BLaER1 (cell line): ENCODE measurements around the gene CAPS.

ENCODE experiments used
- H3K27ac ChIP-seq: shearing (Covaris generic); formaldehyde crosslinking; 2 replicates; pipeline ENCODE4 v1.8.1; 2022
- H3K27me3 ChIP-seq: shearing (Covaris generic); formaldehyde crosslinking; 2 replicates; pipeline ENCODE4 v1.8.1; 2022
- H3K36me3 ChIP-seq: shearing (Covaris generic); formaldehyde crosslinking; 2 replicates; pipeline ENCODE4 v1.8.1; 2022
- H3K4me1 ChIP-seq: shearing (Covaris generic); formaldehyde crosslinking; 2 replicates; pipeline ENCODE4 v1.8.1; 2022
- H3K4me2 ChIP-seq: shearing (Covaris generic); formaldehyde crosslinking; 2 replicates; pipeline ENCODE4 v1.8.1; 2022
- H3K4me3 ChIP-seq: shearing (Covaris generic); formaldehyde crosslinking; 2 replicates; pipeline ENCODE4 v1.8.1; 2022
- H3K9ac ChIP-seq: shearing (Covaris generic); formaldehyde crosslinking; 2 replicates; pipeline ENCODE4 v1.8.1; 2022
- H3K9me3 ChIP-seq: shearing (Covaris generic); formaldehyde crosslinking; 2 replicates; pipeline ENCODE4 v1.8.1; 2022
- H4K20me1 ChIP-seq: shearing (Covaris generic); formaldehyde crosslinking; 2 replicates; pipeline ENCODE4 v1.8.1; 2022
- Cebpa-rat ChIP-seq: shearing (Covaris generic); IDR thresholded peaks from 2 replicates; pipeline ENCODE4 v1.8.1; 2022

Gene CAPS

GRCh38 chr19:5953680-5954213 lies 39.7 kb downstream of the CAPS start:
- H3K4me3 ChIP-seq = no peak overlapping the region
- TF ChIP-seq Cebpa-rat = no peak
- peaks cover 97% of the 10 kb centered on the region for H3K4me1 ChIP-seq
- H3K27me3 ChIP-seq = no peaks in the 10 kb centered on the region
- no peaks in the 10 kb centered on the region for H3K9me3 ChIP-seq
- no peak overlapping the region for H3K9ac ChIP-seq
- H4K20me1 ChIP-seq = peaks cover 100% of the 10 kb centered on the region
- H3K27ac ChIP-seq = 0 out of 2 replicates have a peak overlapping the region, but pooled peaks have one; percentile 39
- H3K4me2 ChIP-seq = peak overlapping the region; percentile 92
- peaks cover 30% of the 10 kb centered on the region for H3K36me3 ChIP-seq

DNA sequence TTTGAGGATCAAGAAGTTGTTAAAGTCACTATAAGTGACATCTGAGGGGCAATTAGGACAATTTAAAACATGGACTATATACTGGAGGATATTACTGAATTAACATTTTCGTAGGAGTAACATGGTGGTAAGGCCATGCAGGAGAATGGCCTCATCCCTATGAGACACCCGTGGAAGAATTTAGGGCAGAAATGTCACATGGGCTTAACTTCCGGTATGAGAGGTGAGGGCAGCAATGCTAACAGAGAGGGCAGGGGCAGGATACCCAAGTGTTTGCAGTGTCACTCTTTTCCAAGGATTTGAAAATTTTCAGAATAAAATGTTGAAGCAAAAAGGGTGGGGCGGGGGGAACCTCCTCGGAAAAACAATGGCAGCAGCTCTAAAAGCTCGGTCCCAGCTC lies 40.2 kb downstream of the CAPS start:
- H3K4me1 ChIP-seq = peaks cover 97% of the 10 kb centered on the region
- no peaks in the 10 kb centered on the region for H3K9me3 ChIP-seq
- TF ChIP-seq Cebpa-rat = no peak
- H4K20me1 ChIP-seq = peaks cover 100% of the 10 kb centered on the region
- H3K36me3 ChIP-seq = peaks cover 35% of the 10 kb centered on the region
- H3K4me3 ChIP-seq = no peak overlapping the region
- peak overlapping the region; percentile 54; the same call in 1 of the 2 replicates for H3K9ac ChIP-seq
- peak overlapping the region; percentile 57; the same call in 1 of the 2 replicates for H3K27ac ChIP-seq
- no peaks in the 10 kb centered on the region for H3K27me3 ChIP-seq
- peak overlapping the region; percentile 92 for H3K4me2 ChIP-seq

- H3K27ac ChIP-seq = 0 out of 2 replicates have a peak overlapping the region, but pooled peaks have one; percentile 57
- H3K36me3 ChIP-seq = peaks cover 38% of the 10 kb centered on the region
- no peak overlapping the region for H3K4me3 ChIP-seq
- no peaks in the 10 kb centered on the region for H3K9me3 ChIP-seq
- peak overlapping the region; percentile 92 for H3K4me2 ChIP-seq
- H3K27me3 ChIP-seq = no peaks in the 10 kb centered on the region
- H3K4me1 ChIP-seq = peaks cover 97% of the 10 kb centered on the region
- peaks cover 100% of the 10 kb centered on the region for H4K20me1 ChIP-seq
- H3K9ac ChIP-seq = no peak overlapping the region; the same call in 1 of the 2 replicates
- no peak for TF ChIP-seq Cebpa-rat
Observed at GRCh38 chr19:5955636-5955935, 41.5 kb downstream of the CAPS start.

DNA sequence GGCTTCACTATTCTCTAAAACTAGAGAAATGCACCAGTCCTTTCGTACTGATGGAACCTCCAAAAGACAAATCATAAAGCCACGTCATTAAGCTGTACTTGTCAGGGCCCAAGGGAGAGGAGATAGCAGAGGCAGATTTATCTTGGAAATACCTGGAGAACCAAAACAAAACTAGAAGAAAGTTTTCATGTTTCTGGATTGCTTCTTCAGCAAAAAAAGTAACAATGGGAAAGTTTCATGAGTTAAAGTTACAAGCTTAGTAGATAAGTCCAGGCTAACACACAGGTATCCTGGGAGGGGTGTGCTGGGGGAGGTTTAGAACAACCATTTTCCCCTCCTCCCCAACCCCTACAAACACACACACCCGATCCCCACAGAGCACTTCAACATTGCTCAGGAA lies 42.3 kb downstream of the CAPS start:
- peaks cover 100% of the 10 kb centered on the region for H4K20me1 ChIP-seq
- no peak for TF ChIP-seq Cebpa-rat
- H3K9ac ChIP-seq = no peak overlapping the region

GRCh38 chr19:5956728-5957127 lies 42.7 kb downstream of the CAPS start:
- Histone ChIP-seq H3K4me3 (no peak overlapping the region), H3K9me3 (no peaks in the 10 kb centered on the region), H3K4me2 (peak overlapping the region; percentile 27), H3K27ac (no peak overlapping the region), H3K9ac (no peak overlapping the region), H4K20me1 (peaks cover 100% of the 10 kb centered on the region), H3K36me3 (peaks cover 39% of the 10 kb centered on the region), H3K27me3 (no peaks in the 10 kb centered on the region), H3K4me1 (peaks cover 97% of the 10 kb centered on the region)
- TF ChIP-seq Cebpa-rat = no peak

More for the DNA sequence above, 42.3 kb downstream of the CAPS start:
- Histone ChIP-seq H3K4me2 (peak overlapping the region; percentile 27), H3K4me3 (no peak overlapping the region), H3K27me3 (no peaks in the 10 kb centered on the region), H3K9me3 (no peaks in the 10 kb centered on the region), H3K4me1 (peaks cover 97% of the 10 kb centered on the region), H3K27ac (no peak overlapping the region), H3K36me3 (peaks cover 39% of the 10 kb centered on the region)

GRCh38 chr19:5957170-5957569 lies 43.1 kb downstream of the CAPS start:
- peak overlapping the region; percentile 27; the same call in 1 of the 2 replicates for H3K4me2 ChIP-seq

DNA sequence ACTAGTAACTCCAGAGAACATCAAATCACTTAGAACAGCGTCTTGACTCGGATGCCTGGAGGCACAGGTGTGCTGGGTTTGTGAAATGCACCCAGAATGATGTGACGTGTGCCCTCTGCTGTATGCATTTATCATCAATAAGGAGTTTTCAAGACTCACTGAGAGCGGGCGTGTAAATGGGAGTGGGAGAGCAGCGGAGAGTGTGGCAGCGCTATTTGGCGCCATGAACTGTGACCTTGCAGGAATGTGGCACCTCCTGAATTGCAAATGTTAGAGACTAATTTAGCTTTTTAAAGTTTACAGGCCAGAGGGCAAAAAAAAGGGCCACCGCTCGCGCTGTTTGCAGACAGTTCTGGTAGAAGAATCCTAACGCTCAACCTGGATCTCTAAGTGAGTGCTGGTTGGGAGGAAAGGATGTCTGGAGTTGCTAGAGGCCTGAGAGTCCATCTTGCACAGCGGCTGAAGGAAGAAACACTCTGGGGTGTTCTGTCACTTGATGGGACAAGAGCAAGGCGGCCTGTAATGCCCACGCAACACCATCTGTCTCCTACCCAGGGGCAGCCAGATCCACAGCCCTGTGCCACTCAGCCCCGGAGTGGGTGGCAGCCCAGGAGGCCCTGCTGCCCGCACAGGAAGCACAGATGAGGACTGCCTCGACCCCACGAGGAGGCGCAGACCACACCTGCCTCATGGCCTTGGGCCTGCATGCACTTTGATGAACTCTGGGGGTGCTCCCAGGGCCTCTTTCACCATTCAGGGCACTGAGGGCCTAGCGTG lies 44.2 kb downstream of the CAPS start:
- peaks cover 97% of the 10 kb centered on the region for H3K4me1 ChIP-seq
- H3K4me3 ChIP-seq = no peak overlapping the region
- H3K27me3 ChIP-seq = no peaks in the 10 kb centered on the region
- no peaks in the 10 kb centered on the region for H3K9me3 ChIP-seq
- H3K4me2 ChIP-seq = peak overlapping the region; percentile 22; the same call in 1 of the 2 replicates
- peak overlapping the region; percentile 49; the same call in 1 of the 2 replicates for H3K27ac ChIP-seq
- TF ChIP-seq Cebpa-rat = no peak
- H3K9ac ChIP-seq = peak overlapping the region; percentile 50; the same call in 1 of the 2 replicates
- peaks cover 100% of the 10 kb centered on the region for H4K20me1 ChIP-seq
- peaks cover 39% of the 10 kb centered on the region for H3K36me3 ChIP-seq

More at GRCh38 chr19:5957170-5957569, 43.1 kb downstream of the CAPS start:
- H4K20me1 ChIP-seq = peaks cover 100% of the 10 kb centered on the region
- H3K9ac ChIP-seq = no peak overlapping the region
- H3K36me3 ChIP-seq = peaks cover 39% of the 10 kb centered on the region
- TF ChIP-seq Cebpa-rat = no peak
- H3K9me3 ChIP-seq = no peaks in the 10 kb centered on the region
- H3K27ac ChIP-seq = no peak overlapping the region
- H3K4me3 ChIP-seq = no peak overlapping the region
- H3K27me3 ChIP-seq = no peaks in the 10 kb centered on the region
- H3K4me1 ChIP-seq = peaks cover 97% of the 10 kb centered on the region

DNA sequence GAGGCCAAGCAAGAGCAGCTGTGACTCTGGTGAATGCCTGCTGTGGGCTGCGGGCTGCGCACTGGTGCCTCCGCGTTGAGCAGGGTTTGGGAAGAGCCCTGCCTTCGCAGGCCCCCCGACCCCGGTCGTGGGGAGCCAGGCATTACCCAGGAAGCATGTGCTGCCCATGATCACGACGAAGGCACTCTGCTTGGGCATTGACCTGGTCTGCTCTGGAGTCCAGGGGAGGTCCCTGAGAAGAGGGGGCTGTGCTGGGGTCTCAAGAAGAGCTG lies 44.7 kb downstream of the CAPS start:
- Histone ChIP-seq H3K4me3 (no peak overlapping the region), H3K36me3 (peaks cover 43% of the 10 kb centered on the region), H3K27ac (peak overlapping the region; percentile 49; the same call in 1 of the 2 replicates), H3K4me1 (peaks cover 97% of the 10 kb centered on the region), H3K27me3 (no peaks in the 10 kb centered on the region), H4K20me1 (peaks cover 100% of the 10 kb centered on the region), H3K9ac (peak overlapping the region; percentile 50; the same call in 1 of the 2 replicates), H3K9me3 (no peaks in the 10 kb centered on the region), H3K4me2 (peak overlapping the region; percentile 22; the same call in 1 of the 2 replicates)
- TF ChIP-seq Cebpa-rat = no peak

DNA sequence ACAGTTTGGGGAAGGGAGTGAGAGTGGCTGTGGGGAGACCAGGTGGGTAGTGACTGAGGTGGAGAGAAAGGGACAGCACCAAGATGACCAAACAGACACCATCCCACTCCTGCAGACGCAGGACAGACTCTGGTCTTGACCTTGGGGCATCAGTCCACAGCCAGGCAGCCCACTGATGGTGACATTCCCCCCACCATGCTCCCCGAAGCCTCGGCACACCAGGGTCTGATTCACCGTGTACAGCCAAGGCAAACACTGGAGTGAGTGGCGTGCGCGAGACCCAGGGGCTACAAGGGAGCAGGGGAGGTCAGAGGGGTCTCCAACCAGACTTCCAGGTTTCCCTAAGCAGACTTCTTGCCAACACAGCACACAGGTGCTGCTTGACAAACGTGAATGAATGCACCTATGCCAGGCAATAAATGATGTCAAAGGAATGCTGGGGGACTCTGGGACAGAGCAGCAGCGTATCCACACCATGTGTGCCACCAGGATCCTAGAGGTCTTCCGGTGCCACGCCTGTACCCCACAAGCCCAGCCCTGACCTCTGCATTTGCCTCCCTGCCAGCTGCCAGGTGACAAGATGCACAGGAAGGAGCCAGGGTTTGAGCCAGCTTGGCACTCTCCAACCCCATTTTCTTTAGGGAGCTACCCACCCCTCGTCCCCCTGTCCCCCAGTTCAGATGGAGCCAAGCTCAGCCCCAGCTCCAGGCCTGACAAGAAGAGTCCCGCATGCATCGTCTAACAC lies 45.4 kb downstream of the CAPS start:
- TF ChIP-seq Cebpa-rat = no peak
- Histone ChIP-seq H3K36me3 (peaks cover 50% of the 10 kb centered on the region), H3K27me3 (no peaks in the 10 kb centered on the region), H3K4me1 (peaks cover 97% of the 10 kb centered on the region), H3K27ac (peak overlapping the region; percentile 71), H3K4me2 (peak overlapping the region; percentile 91; the same call in 1 of the 2 replicates), H4K20me1 (peaks cover 100% of the 10 kb centered on the region), H3K9ac (peak overlapping the region; percentile 50; the same call in 1 of the 2 replicates), H3K4me3 (no peak overlapping the region), H3K9me3 (no peaks in the 10 kb centered on the region)
